NCI-H226 (cell line): Measurements from ENCODE around the gene SLC39A13.

Experiments used
- DNase-seq: peaks from one replicate; pipeline ENCODE4 v3.0.0-alpha.2; 2015

SLC39A13 gene

DNA sequence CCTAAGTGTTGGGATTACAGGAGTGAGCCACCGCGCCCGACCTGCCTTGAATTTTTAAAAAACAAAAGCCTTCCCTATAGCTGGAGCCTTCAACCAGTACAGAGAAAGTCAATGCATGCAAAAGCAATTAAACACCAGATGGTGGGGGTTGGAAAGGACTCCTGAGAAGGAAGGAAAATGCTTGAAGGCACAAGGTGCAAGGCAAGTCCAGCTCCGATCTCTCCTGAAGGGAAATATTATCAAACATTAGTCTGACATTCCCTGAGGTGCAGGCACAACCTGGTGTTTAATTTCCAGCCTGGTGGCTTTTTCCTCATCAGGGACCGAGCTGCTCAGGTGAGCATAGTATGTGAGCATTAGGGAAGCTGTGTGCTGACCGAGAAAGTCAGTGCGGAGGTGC, 53.5 kb downstream of the SLC39A13 start:
- DNase-seq, result no peak

DNA sequence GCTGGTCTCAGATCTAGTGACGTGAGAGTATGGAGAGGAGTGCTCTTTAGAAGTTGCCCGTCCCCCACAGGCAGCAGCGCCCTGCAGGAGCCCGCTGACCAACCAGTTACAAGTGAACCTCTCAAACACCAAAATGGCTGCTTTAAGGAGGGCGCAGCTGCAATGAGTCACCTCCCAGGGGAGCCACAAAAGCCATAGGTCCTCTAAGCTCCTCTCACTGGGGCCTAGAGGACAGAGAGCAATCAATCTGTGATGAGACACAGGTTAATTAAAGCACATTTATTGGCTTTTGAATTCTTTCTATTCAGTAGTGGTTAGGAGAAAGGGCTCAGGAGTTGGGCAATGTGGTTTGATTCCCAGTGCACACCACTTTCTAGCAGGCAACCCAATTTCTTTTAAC, 56.1 kb downstream of the SLC39A13 start:
- DNase-seq, result no peak
